Transverse colon (tissue), 4 donors: Measurements from ENCODE around the gene C11orf21.

Experiments used
- CTCF ChIP-seq, 5 experiments: fragments of 200-600 bp in 3 of 5; fragments of 450-650 bp in 2 of 5; sonication (generic) in 3 of 5; IDR thresholded peaks; 1 replicate in 2 of 5; 2 replicates in 3 of 5; pipeline ENCODE4 v1.5.1; 2016 to 2017; ENCODE audit warnings: antibody characterized with exemption in 5 of 5, inconsistent platforms in 3 of 5, mild to moderate bottlenecking in 2 of 5, moderate library complexity in 1 of 5
- EP300 ChIP-seq: sonication (generic); formaldehyde crosslinking; IDR thresholded peaks from one replicate; pipeline ENCODE4 v1.6.1; 2017; ENCODE audit warnings: antibody characterized with exemption, low read depth
- POLR2A ChIP-seq: fragments of 450-650 bp; IDR thresholded peaks from one replicate; pipeline ENCODE4 v1.6.1; 2016; ENCODE audit warnings: antibody characterized with exemption, mild to moderate bottlenecking, moderate library complexity
- POLR2AphosphoS5 ChIP-seq, 3 donors: sonication (generic); formaldehyde crosslinking; IDR thresholded peaks; one replicate each; pipeline ENCODE4 v1.6.1; 2016; ENCODE audit warnings: antibody characterized with exemption in 3 of 3

DNA sequence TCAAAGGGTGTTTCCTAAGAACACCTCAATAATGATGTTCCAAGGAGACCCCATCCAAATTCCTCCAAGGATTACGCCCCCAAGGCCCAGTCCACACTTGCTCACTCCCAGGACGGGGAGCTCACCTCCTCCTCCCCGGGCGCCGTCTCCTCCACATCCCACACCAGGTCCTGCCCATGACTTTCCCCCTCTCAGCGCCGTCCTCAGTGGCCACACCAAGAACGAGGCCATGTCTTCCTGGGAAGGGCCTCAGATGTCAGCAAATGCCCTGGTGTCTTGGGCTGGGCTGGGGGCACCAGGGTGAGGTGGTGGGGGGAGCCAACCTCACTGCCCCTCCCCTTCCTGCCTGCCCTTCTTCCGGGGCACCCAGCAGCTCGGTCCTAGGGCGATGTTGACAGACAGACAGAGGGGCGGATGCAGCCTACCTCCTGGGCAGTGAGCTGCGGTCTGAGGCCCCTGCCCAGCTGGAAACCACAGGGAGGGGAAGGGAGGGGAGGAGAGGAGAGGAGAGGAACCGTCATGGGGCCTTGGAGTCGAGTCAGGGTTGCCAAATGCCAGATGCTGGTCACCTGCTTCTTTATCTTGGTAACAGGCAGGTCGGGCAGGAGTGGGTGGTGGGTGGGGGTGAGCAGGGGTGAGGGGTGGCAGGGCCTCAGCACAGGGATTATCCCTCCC lies at the start of gene C11orf21, which contains the start of gene TSPAN32:
- TF ChIP-seq CTCF (IDR thresholded peaks at IDR 0.05) (no peak), EP300 (no peak), POLR2A (no peak), POLR2AphosphoS5 (IDR thresholded peaks at IDR 0.05) (no peak)
